ENCODE data around the gene CCL26. TPM values are rescaled to one million over a fixed set of nuclear protein-coding genes. Genes with fewer than 3 reads are reported as not detected.
"Not testable (repeated sequence)": the region's sequence is repeated elsewhere in the genome, so short reads cannot be mapped to it uniquely, and the experiment has no call there.

Gene CCL26
- total RNA-seq, 5 donors from 2014 or later (not counting 1 experiment from before 2014, with no cell fraction given): not detected

- H3K27me3 Mint-ChIP-seq: peaks cover 15 to 27% of the 10 kb centered on the region in 2 donors
- H3K27ac Mint-ChIP-seq; H3K36me3 Mint-ChIP-seq; H3K27ac ChIP-seq (ENCODE audit: low read length); DNase-seq; H3K4me1 Mint-ChIP-seq; ATAC-seq (replicated peaks in 1 of 4); H3K27me3 ChIP-seq (replicated peaks in 1 of 2; ENCODE audit: control insufficient read depth in 2 of 2, extremely low read depth in 1 of 2, insufficient read depth in 2 of 2, low read length in 1 of 2); H3K4me1 ChIP-seq (ENCODE audit: control insufficient read depth in 1 of 2, extremely low read depth in 1 of 2, insufficient read depth in 2 of 2, low read length in 2 of 2); H3K9me3 Mint-ChIP-seq; H3K4me3 ChIP-seq (ENCODE audit: control insufficient read depth in 1 of 2, extremely low read depth in 1 of 2, low read length in 1 of 2); H3K36me3 ChIP-seq (ENCODE audit: control insufficient read depth in 2 of 2, extremely low read depth in 1 of 2, insufficient read depth in 1 of 2, low read length in 1 of 2); H3K9me3 ChIP-seq; H3K4me3 Mint-ChIP-seq: not testable (repeated sequence)
- CTCF ChIA-PET: interaction anchor here (0.6 to 0.7 kb wide), 2 partner anchors 26 to 32 kb away, joined by 3 to 4 read pairs; no protein-coding TSS in a partner anchor
- no CpG with 5 or more reads among the region's 5 CpGs for WGBS (ENCODE audit: insufficient coverage)
- POLR2A ChIA-PET: interaction anchor here in 1 of 2 donors (0.6 kb wide), 1 partner anchor 15 kb away, joined by 3 read pairs; no protein-coding TSS in a partner anchor
Observed at GRCh38 chr7:75783058-75783457, 11.0 kb upstream of the CCL26 start.

GRCh38 chr7:75780647-75781273, 8.7 kb upstream of the CCL26 start:
- H3K4me1 ChIP-seq (ENCODE audit: control insufficient read depth in 1 of 2, extremely low read depth in 1 of 2, insufficient read depth in 2 of 2, low read length in 2 of 2): peaks cover 0 to 12% of the 10 kb centered on the region in 2 experiments
- H3K36me3 ChIP-seq (ENCODE audit: control insufficient read depth in 2 of 2, extremely low read depth in 1 of 2, insufficient read depth in 1 of 2, low read length in 1 of 2); DNase-seq; H3K4me3 Mint-ChIP-seq; H3K4me3 ChIP-seq (ENCODE audit: control insufficient read depth in 1 of 2, extremely low read depth in 1 of 2, low read length in 1 of 2); POLR2A ChIA-PET; ATAC-seq (replicated peaks in 1 of 4); CTCF ChIA-PET; H3K9me3 ChIP-seq; H3K27ac Mint-ChIP-seq; H3K27ac ChIP-seq (ENCODE audit: low read length); H3K4me1 Mint-ChIP-seq; H3K9me3 Mint-ChIP-seq; H3K27me3 ChIP-seq (replicated peaks in 1 of 2; ENCODE audit: control insufficient read depth in 2 of 2, extremely low read depth in 1 of 2, insufficient read depth in 2 of 2, low read length in 1 of 2); H3K36me3 Mint-ChIP-seq: not testable (repeated sequence)
- WGBS (ENCODE audit: insufficient coverage): 81% methylated on average over 11 of the region's 14 CpGs
- H3K27me3 Mint-ChIP-seq: peaks cover 15 to 27% of the 10 kb centered on the region in 2 donors

- H3K4me3 ChIP-seq (ENCODE audit: control insufficient read depth in 1 of 2, extremely low read depth in 1 of 2, low read length in 1 of 2); POLR2A ChIA-PET; DNase-seq; H3K9me3 Mint-ChIP-seq; ATAC-seq (replicated peaks in 1 of 4); H3K9me3 ChIP-seq; H3K36me3 ChIP-seq (ENCODE audit: control insufficient read depth in 2 of 2, extremely low read depth in 1 of 2, insufficient read depth in 1 of 2, low read length in 1 of 2); H3K36me3 Mint-ChIP-seq; CTCF ChIA-PET; H3K4me3 Mint-ChIP-seq; H3K27ac ChIP-seq (ENCODE audit: low read length); H3K27me3 ChIP-seq (replicated peaks in 1 of 2; ENCODE audit: control insufficient read depth in 2 of 2, extremely low read depth in 1 of 2, insufficient read depth in 2 of 2, low read length in 1 of 2): not testable (repeated sequence)
- peaks cover 0 to 17% of the 10 kb centered on the region in 2 experiments for H3K4me1 ChIP-seq (ENCODE audit: control insufficient read depth in 1 of 2, extremely low read depth in 1 of 2, insufficient read depth in 2 of 2, low read length in 2 of 2)
- 90% methylated on average over 11 of the region's 11 CpGs for whole genome bisulfite sequencing (ENCODE audit: insufficient coverage)
- Mint-ChIP-seq H3K27me3 (peaks cover 15 to 27% of the 10 kb centered on the region in 2 donors), H3K4me1 (peaks cover 7 to 11% (median 9%) of the 10 kb centered on the region in 3 donors), H3K27ac (peak overlapping the region in 1 of 2 donors; percentile 4)
Observed at GRCh38 chr7:75779516-75779915, 7.5 kb upstream of the CCL26 start.

GRCh38 chr7:75779035-75779434, 7.0 kb upstream of the CCL26 start:
- H3K9me3 ChIP-seq; CTCF ChIA-PET; DNase-seq; H3K36me3 Mint-ChIP-seq; H3K27me3 ChIP-seq (replicated peaks in 1 of 2; ENCODE audit: control insufficient read depth in 2 of 2, extremely low read depth in 1 of 2, insufficient read depth in 2 of 2, low read length in 1 of 2); H3K4me3 Mint-ChIP-seq; ATAC-seq (replicated peaks in 1 of 4); H3K36me3 ChIP-seq (ENCODE audit: control insufficient read depth in 2 of 2, extremely low read depth in 1 of 2, insufficient read depth in 1 of 2, low read length in 1 of 2); H3K27ac Mint-ChIP-seq; H3K9me3 Mint-ChIP-seq; H3K4me3 ChIP-seq (ENCODE audit: control insufficient read depth in 1 of 2, extremely low read depth in 1 of 2, low read length in 1 of 2); H3K27ac ChIP-seq (ENCODE audit: low read length): not testable (repeated sequence)
- POLR2A ChIA-PET: interaction anchor here in 1 of 2 donors (0.7 kb wide), 1 partner anchor 243 kb away, joined by 12 read pairs; no protein-coding TSS in a partner anchor
- peaks cover 0 to 17% of the 10 kb centered on the region in 2 experiments for H3K4me1 ChIP-seq (ENCODE audit: control insufficient read depth in 1 of 2, extremely low read depth in 1 of 2, insufficient read depth in 2 of 2, low read length in 2 of 2)
- 83% methylated on average over 7 of the region's 11 CpGs for WGBS (ENCODE audit: insufficient coverage)
- peaks cover 15 to 26% of the 10 kb centered on the region in 2 donors for H3K27me3 Mint-ChIP-seq
- peaks cover 7 to 11% (median 9%) of the 10 kb centered on the region in 3 donors for H3K4me1 Mint-ChIP-seq

DNA sequence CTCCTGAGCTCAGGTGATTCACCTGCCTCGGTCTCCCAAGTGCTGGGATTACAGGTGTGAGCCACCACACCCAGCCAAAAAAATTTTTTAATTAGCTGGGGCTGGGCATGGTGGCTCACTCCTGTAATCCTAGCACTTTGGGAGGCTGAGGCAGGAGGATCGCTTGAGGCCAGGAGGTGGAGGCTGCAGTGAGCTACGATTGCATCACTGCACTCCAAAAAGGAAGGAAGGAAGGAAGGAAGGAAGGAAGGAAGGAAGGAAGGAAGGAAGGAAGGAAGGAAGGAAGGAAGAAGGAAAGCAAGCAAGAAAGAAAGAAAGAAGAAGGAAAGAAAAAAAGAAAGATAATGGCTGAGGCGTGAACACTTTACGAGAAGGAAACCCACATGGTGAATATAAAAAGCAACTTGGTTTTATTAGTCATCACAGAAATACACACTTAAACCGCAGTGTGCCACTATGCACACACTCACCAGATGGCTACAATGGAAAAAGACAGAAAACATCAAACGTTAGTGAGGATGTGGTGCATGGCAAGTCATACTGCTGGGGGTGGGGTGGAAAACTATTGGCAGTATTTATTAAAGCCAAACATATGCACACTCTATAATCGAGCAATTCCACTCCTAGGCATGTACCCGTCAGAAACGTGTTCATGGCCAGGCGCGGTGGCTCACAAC, 4.4 kb upstream of the CCL26 start:
- 51% methylated on average over 5 of the region's 12 CpGs for WGBS (ENCODE audit: insufficient coverage)
- ChIA-PET POLR2A (interaction anchor here in 1 of 2 donors (0.7 kb wide), 1 partner anchor 13 kb away, joined by 8 read pairs; no protein-coding TSS in a partner anchor), CTCF (interaction anchor here in 1 of 2 donors (0.6 kb wide), 1 partner anchor 703 kb away, joined by 4 read pairs; the partner anchor contains the start of gene RCC1L)
- Mint-ChIP-seq H3K4me3 (no peak overlapping the region), H3K27me3 (peaks cover 3 to 10% of the 10 kb centered on the region in 2 donors), H3K4me1 (peaks cover 7 to 11% (median 9%) of the 10 kb centered on the region in 3 donors), H3K27ac (peak overlapping the region; percentile 57 to 77), H3K36me3 (no peaks in the 10 kb centered on the region), H3K9me3 (no peaks in the 10 kb centered on the region)
- H3K4me1 ChIP-seq (ENCODE audit: control insufficient read depth in 1 of 2, extremely low read depth in 1 of 2, insufficient read depth in 2 of 2, low read length in 2 of 2): peaks cover 0 to 17% of the 10 kb centered on the region in 2 experiments
- DNase-seq (peak in 26 of 35 experiments; percentile 0 to 62 (median 15)), ATAC-seq (replicated peaks in 1 of 4) (peak; percentile 70 to 92 (median 83))
- no peaks in the 10 kb centered on the region for H3K36me3 ChIP-seq (ENCODE audit: control insufficient read depth in 2 of 2, extremely low read depth in 1 of 2, insufficient read depth in 1 of 2, low read length in 1 of 2)
- H3K9me3 ChIP-seq: no peaks in the 10 kb centered on the region
- H3K27me3 ChIP-seq (replicated peaks in 1 of 2; ENCODE audit: control insufficient read depth in 2 of 2, extremely low read depth in 1 of 2, insufficient read depth in 2 of 2, low read length in 1 of 2): peaks cover 0 to 2% of the 10 kb centered on the region in 2 experiments
- H3K4me3 ChIP-seq (ENCODE audit: control insufficient read depth in 1 of 2, extremely low read depth in 1 of 2, low read length in 1 of 2): no peak overlapping the region
- peak overlapping the region; percentile 20 for H3K27ac ChIP-seq (ENCODE audit: low read length)

DNA sequence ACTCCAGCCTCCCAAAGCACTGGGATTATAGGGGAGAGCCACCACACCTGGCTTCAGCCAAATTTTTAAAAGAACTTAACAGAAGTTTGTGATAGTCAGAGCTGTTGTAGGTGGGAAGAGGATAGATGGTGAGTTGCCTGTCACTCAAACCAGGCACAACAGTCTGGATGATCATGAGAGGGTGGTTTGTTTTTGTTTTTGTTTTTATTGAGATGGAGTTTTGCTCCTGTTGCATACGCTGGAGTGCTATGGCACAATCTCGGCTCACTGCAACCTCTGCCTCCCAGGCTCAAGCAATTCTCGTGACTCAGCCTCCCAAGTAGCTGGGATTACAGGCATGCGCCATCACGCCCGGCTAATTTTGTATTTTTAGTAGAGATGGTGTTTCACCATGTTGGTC, 1.9 kb upstream of the CCL26 start:
- DNase-seq; CTCF ChIA-PET; H3K4me3 ChIP-seq (ENCODE audit: control insufficient read depth in 1 of 2, extremely low read depth in 1 of 2, low read length in 1 of 2); H3K36me3 ChIP-seq (ENCODE audit: control insufficient read depth in 2 of 2, extremely low read depth in 1 of 2, insufficient read depth in 1 of 2, low read length in 1 of 2); H3K27me3 ChIP-seq (replicated peaks in 1 of 2; ENCODE audit: control insufficient read depth in 2 of 2, extremely low read depth in 1 of 2, insufficient read depth in 2 of 2, low read length in 1 of 2); H3K27me3 Mint-ChIP-seq; H3K36me3 Mint-ChIP-seq; H3K27ac ChIP-seq (ENCODE audit: low read length); H3K9me3 ChIP-seq; POLR2A ChIA-PET; ATAC-seq (replicated peaks in 1 of 4); H3K4me3 Mint-ChIP-seq; H3K9me3 Mint-ChIP-seq; H3K27ac Mint-ChIP-seq: not testable (repeated sequence)
- peaks cover 0 to 17% of the 10 kb centered on the region in 2 experiments for H3K4me1 ChIP-seq (ENCODE audit: control insufficient read depth in 1 of 2, extremely low read depth in 1 of 2, insufficient read depth in 2 of 2, low read length in 2 of 2)
- peaks cover 7 to 11% (median 9%) of the 10 kb centered on the region in 3 donors for H3K4me1 Mint-ChIP-seq
- WGBS (ENCODE audit: insufficient coverage): no CpG with 5 or more reads among the region's 6 CpGs

Measured in T-cell (primary cell).